Stimulated activated CD8-positive, alpha-beta memory T cell treated with anti-CD3 and anti-CD28 coated beads, Interleukin-12 subunit alpha, Interleukin-12 subunit beta, amount 100 ng/mL, for 24 hours (primary cell): ENCODE data around the gene CACNA1B.

Source experiments
- DNase-seq: peaks from one replicate; pipeline ENCODE4 v3.0.0-alpha.2; 2020; ENCODE audit errors: extremely low read depth

The CACNA1B gene

GRCh38 chr9:138040446-138041430, 163.2 kb downstream of the CACNA1B start:
- no peak for DNase-seq

GRCh38 chr9:138042146-138042545, 164.6 kb downstream of the CACNA1B start:
- no peak for DNase-seq

- DNase-seq, result no peak
Observed at GRCh38 chr9:138042640-138043039, 165.1 kb downstream of the CACNA1B start.

DNA sequence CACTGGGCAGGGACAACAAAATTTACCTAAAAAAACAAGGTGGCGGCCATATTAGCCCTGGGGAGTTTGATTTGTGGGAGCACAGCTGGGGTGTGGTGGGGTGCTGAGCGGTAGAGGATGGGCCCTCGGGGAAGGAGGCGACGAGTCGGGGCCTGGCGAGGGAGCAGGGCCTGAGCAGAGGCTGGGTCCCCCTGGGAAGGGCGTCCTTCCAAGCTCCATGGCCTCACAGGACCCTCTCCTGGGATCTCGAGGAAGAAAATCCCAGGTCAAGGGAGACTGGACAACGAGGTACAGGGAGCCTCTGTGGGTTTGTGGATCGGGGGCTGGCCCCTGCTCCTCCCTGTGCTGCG, 165.5 kb downstream of the CACNA1B start:
- DNase-seq, result no peak

GRCh38 chr9:138043411-138044345, 166.1 kb downstream of the CACNA1B start:
- no peak for DNase-seq

- DNase-seq, result no peak
Observed at GRCh38 chr9:138044485-138045383, 167.2 kb downstream of the CACNA1B start.

DNA sequence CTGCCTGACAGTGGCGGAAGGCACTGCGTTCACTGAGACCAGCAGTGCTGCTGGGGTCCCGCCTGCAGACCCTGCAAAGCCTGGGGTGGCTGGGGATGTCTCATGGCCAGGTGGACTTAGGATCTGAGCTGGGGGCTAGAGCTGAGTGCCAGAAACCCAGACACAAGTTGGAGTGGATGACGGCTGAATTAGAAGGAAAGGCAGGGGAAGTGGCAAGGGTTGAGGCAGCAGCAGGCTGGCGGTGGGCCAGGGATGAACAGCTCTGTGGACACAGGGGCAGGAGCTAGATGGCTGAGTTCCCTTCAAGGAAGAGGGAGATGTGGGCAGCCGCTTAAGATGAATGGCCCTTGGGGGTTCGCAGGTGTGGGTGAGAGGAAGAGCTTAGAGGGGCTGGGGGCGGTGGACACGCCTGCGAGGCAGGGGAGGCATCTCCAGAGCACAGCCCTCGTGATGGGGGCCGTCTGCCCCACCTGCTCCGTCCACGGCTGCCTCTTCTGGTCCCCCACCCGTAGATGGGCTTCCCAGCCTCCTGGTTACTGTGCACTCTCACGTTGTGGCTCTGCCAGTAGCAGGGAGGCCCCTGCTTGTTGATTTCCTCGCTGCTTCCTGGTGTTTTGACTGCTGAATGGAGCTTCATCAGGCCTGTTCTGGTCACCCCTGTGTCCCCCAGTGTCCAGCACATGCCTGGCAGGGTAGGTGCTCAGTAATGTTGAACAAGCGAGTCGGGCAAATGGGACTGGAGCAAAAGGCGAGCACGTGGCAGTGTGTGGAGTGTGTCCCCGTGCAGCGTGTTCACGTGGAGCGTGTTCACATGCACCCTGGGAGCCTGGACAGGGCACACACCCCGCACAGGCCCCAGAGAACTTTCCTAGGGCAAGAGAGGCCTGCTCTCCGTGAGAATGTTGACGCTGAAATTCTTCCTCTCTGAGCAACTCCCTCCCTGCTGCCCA, 168.2 kb downstream of the CACNA1B start:
- DNase-seq, result no peak

- DNase-seq, result no peak
Observed at GRCh38 chr9:138046641-138047301, 169.2 kb downstream of the CACNA1B start.

DNA sequence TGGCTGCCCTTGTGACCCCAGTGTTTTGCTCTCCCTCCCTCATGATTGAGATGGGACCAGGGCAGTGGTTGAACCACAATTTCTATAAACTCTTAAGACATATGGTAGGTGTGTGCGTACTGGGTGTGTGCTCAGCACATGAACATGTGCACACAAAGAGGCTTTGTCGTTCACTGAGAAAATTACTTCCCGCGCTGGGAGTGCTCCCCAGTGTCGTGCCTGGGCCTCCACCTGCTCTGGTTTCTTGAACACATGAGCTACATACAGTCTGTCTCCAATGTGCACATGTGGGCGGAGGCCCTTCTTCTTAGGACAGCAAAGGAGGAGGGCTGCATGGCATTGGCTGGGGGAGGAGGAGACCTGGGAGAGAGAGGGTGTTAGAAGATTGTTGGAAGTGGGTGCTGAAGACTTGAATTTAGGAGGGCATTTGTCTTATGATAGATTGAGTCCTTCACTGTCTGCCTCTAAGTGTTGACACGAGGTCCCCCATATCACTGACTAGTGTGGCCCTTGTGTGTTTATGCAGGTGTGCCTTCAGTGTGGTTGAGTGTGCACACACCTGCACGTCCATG, 170.0 kb downstream of the CACNA1B start:
- no peak for DNase-seq

GRCh38 chr9:138048184-138048583, 170.6 kb downstream of the CACNA1B start:
- no peak for DNase-seq

- no peak for DNase-seq
Observed at GRCh38 chr9:138049085-138049778, 171.7 kb downstream of the CACNA1B start.

DNA sequence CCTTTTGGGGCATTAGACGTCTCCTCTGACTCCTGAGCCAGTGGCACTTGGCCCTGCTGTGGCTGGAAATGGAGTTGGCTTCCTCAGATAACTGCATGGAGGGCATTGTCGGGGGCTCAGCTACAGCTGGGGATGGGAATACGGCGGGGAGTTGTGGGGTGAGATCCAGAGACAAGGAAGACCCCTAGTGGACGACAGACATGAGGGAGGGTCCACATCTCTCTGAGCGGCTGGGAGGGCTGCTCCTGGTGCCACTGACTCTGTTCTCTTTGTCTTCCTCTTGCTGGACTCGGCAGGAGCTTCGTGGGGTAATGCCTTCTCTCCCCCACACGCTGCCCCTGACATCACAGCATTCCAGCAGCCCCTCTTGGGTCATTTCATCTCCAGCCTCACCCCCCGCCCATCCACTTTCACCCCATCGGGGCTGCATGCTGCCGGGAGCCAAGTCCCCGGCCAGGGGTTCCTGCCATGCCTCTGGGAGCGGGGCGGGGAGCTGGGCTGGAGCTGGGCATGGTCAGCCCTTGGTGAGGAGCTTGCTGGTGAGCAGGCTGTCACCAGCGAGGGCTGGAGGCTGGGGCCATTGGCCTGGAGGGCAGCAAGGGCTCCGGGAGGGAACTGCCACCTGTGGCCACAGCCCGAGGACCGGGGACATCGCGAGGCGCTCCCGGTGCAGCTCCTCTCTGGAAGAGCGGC, 172.3 kb downstream of the CACNA1B start:
- DNase-seq, result no peak

DNA sequence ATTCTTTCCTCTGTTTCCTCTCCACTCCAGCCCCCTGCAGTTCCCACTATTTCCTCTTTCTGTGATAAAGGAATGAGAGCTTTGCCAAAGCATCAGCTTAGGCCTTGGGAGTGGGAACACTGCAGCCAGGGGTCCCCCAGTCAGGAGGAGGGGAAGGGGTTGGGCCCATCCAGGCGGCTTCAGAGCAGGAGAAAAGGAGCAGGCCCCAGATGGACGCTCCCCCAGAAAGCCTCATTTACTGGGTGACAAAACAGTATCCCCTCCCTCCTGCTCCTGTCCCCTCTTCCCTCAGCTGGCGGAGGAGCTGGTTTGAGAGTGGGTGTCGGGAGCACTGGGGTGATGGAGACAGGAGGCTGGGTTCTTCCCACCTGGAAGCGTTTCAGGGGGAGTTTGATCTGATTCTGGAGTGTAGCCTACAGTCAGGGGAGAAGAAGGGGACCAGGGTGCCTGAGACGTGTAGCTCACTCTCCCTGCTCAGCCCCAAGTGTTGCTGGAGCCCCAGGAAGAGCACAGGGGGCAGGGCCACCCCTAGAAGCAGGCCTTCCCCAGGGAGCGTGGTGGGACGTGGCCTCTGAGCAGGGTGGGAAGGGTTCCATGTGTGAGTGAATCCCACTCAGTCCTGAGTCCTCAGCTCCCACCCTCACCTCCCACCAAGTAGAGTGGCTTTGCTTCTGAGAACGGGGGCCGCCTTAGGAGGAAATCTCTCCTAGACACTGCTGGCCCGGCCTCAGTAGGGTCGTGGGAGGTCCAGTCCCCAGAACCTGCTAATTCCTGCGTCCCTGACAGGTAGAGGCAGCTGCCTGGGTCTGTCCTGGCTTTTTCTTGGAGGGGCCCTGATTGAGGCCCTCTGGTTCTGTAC, 173.1 kb downstream of the CACNA1B start:
- no peak for DNase-seq

- no peak for DNase-seq
Observed at GRCh38 chr9:138051586-138052321, 174.2 kb downstream of the CACNA1B start.

GRCh38 chr9:138052322-138052615, 174.7 kb downstream of the CACNA1B start:
- DNase-seq, result no peak

DNA sequence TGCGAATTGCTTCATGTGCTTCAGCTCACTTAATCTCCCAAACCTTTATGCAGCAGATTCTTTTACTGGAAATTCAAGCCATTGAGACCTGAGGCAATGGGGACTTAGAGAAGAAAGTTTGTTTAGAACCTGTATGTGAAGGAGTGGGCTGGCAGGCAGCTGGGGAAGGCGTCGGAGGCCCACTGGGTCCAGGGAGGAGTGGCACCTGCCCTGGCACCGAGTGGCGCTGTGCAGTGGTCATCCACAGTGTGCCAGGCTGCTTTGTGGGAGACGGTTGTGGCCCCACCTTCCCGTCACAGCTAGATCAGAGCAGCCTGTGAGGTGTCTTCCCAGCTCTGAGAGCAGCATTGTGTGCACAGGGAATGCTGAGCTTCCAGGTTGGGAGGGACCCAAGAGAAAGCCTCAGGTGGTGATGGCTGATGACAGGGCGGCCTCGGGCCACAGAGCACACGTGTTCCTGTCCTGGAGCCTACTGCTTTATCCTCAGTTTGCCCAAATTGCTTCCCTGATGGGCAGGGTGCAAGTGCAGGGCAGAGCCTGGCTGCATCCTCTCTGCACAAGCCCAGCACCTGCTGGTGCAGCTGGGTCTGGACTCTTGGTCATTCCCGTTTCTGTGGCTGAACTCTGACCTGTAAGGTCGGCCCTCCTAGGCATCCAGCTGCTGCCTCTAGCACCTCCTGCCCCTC, 175.2 kb downstream of the CACNA1B start:
- DNase-seq, result no peak
